ENCODE data around the gene RPL10L.

- TF ChIP-seq CTCF (IDR thresholded peaks at IDR 0.05) = no peak
- TF ChIP-seq EZH2 (IDR thresholded peaks at IDR 0.05; ENCODE audit: borderline replicate concordance, insufficient read depth, low read depth, low read length, poor library complexity, severe bottlenecking) = no peak
These were observed 11.8 kb upstream of the RPL10L start for GRCh38 chr14:46663382-46663781.
